Activated naive CD8-positive, alpha-beta T cell treated with anti-CD3 and anti-CD28 coated beads, Interleukin-2, amount 10 ng/mL, durations not matched to agents 7 days and 5 days (primary cell): ENCODE results near the gene MCM5. TPM values are rescaled to one million over a fixed set of nuclear protein-coding genes. Genes with fewer than 3 reads are reported as not detected.

ENCODE experiments used
- ATAC-seq: fragments of 150-1000 bp; cut with Tn5 transposase; one replicate; pipeline ENCODE4 v1.10.0; 2021; ENCODE audit warnings: low read depth, moderate library complexity
- POLR2A ChIA-PET: fragments of 350-600 bp; sonication (Branson Sonifier 250); formaldehyde crosslinking; loops from one replicate; lab custom pipeline; 2021; ENCODE audit warnings: antibody characterized with exemption; lab: Charles Lee
- DNase-seq: peaks from one replicate; pipeline ENCODE4 v3.0.0; 2021
- H3K27ac Mint-ChIP-seq: one replicate; pipeline ENCODE4 v1.8.0; 2022; ENCODE audit warnings: mild to moderate bottlenecking, mixed read lengths
- H3K27me3 Mint-ChIP-seq: one replicate; pipeline ENCODE4 v1.8.0; 2022; ENCODE audit warnings: mild to moderate bottlenecking, moderate library complexity, mixed read lengths
- H3K36me3 Mint-ChIP-seq: one replicate; pipeline ENCODE4 v1.8.0; 2021; ENCODE audit warnings: mild to moderate bottlenecking, mixed read lengths
- H3K4me1 Mint-ChIP-seq: one replicate; pipeline ENCODE4 v1.8.0; 2021; ENCODE audit warnings: mixed read lengths
- H3K4me3 Mint-ChIP-seq: one replicate; pipeline ENCODE4 v1.8.0; 2022; ENCODE audit warnings: mild to moderate bottlenecking, moderate library complexity, mixed read lengths
- H3K9me3 Mint-ChIP-seq: one replicate; pipeline ENCODE4 v1.8.0; 2021; ENCODE audit warnings: mixed read lengths
- total RNA-seq, 2 experiments: library from RNA; stranded (reverse); gene quantifications; one replicate each; pipeline ENCODE4 v1.2.3, GENCODE V29; 2021

MCM5 gene
- total RNA-seq, 2 experiments from 2014 or later, result 194 to 221 TPM

DNA sequence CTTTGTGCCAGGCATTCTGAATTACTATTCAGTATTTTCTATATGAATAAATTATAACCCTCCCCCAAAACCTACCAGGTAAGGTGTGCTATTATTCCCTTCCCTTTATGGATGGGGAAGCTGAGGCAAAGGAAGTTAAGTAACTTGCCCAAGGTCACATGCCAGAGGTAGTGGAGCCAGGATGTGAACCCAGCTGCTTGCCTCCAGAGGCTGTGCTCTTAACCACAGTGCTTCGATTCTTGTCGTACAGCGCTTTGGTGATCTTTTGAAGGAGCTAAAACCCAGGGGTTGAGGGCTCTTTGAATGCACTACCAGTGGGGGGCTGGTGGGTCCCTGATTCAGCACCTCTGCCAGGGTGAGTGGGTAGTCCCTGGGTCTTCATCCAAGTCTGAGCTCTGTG lies 18.8 kb downstream of the MCM5 start:
- H3K36me3 Mint-ChIP-seq, result peaks cover 14% of the 10 kb centered on the region
- H3K27me3 Mint-ChIP-seq, result no peaks in the 10 kb centered on the region
- POLR2A ChIA-PET, result interaction anchor here (0.7 to 1.3 kb wide), 3 partner anchors 9 to 116 kb away, joined by 3 read pairs; no protein-coding TSS in a partner anchor
- DNase-seq (no peak), ATAC-seq (peak; percentile 48)
- H3K4me1 Mint-ChIP-seq, result peaks cover 18% of the 10 kb centered on the region
- no peak overlapping the region for H3K27ac Mint-ChIP-seq
- no peak overlapping the region for H3K4me3 Mint-ChIP-seq
- no peaks in the 10 kb centered on the region for H3K9me3 Mint-ChIP-seq

DNA sequence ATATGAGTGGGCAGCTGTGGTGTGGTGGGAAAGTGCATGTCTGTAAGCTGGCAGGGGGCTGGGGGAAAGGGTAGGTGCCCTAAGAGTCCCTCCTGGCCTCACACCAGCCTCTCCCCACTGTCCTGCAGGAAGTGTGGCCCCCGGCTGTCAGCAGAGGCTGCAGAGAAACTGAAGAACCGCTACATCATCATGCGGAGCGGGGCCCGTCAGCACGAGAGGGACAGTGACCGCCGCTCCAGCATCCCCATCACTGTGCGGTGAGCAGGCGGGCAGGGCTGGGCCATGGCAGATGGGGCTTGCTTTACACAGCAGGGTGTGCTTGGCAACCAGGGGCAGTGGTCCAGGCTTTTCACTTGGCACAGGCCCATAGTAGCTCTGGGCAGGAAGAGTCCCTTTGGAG lies 19.8 kb downstream of the MCM5 start:
- peaks cover 16% of the 10 kb centered on the region for H3K4me1 Mint-ChIP-seq
- H3K4me3 Mint-ChIP-seq, result no peak overlapping the region
- no peak for ATAC-seq
- peaks cover 18% of the 10 kb centered on the region for H3K36me3 Mint-ChIP-seq
- no peaks in the 10 kb centered on the region for H3K27me3 Mint-ChIP-seq
- POLR2A ChIA-PET, result interaction anchor here (0.5 to 1.4 kb wide), 4 partner anchors 7 to 27 kb away, joined by 3 to 5 read pairs (median 4); no protein-coding TSS in a partner anchor
- no peak overlapping the region for H3K27ac Mint-ChIP-seq
- no peak for DNase-seq
- H3K9me3 Mint-ChIP-seq, result no peaks in the 10 kb centered on the region

DNA sequence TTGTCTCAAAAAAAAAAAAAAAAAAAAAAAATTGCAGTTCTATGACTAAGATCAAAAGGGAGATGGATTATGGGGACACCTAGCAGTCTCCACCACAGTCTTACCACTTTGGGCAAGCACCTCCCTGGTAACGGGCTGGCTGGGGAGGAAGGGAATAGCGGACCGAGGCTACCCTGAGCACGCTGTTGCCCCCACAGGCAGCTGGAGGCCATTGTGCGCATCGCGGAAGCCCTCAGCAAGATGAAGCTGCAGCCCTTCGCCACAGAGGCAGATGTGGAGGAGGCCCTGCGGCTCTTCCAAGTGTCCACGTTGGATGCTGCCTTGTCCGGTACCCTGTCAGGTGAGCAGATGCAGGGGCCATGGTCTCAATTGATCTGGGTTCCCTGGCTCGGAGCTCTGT lies 21.2 kb downstream of the MCM5 start:
- no peaks in the 10 kb centered on the region for H3K9me3 Mint-ChIP-seq
- DNase-seq, result no peak
- POLR2A ChIA-PET, result no interaction called here
- no peak for ATAC-seq
- no peak overlapping the region for H3K4me3 Mint-ChIP-seq
- H3K27ac Mint-ChIP-seq, result no peak overlapping the region
- peaks cover 10% of the 10 kb centered on the region for H3K4me1 Mint-ChIP-seq
- H3K27me3 Mint-ChIP-seq, result no peaks in the 10 kb centered on the region
- H3K36me3 Mint-ChIP-seq, result peaks cover 15% of the 10 kb centered on the region

DNA sequence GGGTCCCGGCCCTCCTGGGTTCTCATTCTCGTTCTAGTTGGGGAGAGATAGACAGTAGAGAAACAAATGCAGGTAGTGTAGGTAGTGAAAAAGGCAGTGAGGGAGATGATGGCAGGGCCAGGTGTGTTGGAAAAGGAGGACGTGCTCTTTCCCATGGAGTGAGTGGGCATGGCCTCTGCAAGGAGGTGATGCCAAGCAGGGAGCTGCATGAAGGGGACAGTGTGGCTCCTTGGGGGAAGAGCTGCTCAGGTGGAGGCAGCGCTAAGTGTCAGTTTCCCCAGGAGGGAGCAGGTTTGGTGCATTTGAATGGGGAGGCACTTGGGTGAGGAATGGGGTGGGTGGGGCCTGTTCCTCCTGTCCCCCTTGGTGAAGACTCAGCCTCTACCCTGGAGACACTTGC lies 22.2 kb downstream of the MCM5 start:
- no peaks in the 10 kb centered on the region for H3K9me3 Mint-ChIP-seq
- no peak overlapping the region for H3K4me3 Mint-ChIP-seq
- ATAC-seq (no peak), DNase-seq (no peak)
- POLR2A ChIA-PET, result no interaction called here
- peak overlapping the region; percentile 69 for H3K27ac Mint-ChIP-seq
- no peaks in the 10 kb centered on the region for H3K27me3 Mint-ChIP-seq
- peaks cover 6% of the 10 kb centered on the region for H3K4me1 Mint-ChIP-seq
- peaks cover 11% of the 10 kb centered on the region for H3K36me3 Mint-ChIP-seq

DNA sequence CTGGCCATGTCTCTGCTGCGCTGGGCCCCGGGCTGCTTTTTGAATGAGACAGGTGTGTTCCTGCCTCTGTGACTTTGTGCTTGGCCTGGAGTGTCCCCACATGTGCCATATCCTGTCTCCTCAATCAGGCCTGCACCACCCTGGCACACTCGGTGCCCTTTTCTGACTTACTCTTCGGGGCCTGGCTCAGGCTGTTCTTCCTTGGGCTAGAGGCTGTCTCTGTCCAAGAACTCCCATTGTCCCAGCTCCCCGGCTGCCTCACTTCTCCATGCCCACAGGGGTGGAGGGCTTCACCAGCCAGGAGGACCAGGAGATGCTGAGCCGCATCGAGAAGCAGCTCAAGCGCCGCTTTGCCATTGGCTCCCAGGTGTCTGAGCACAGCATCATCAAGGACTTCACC lies 23.0 kb downstream of the MCM5 start:
- peaks cover 11% of the 10 kb centered on the region for H3K36me3 Mint-ChIP-seq
- H3K27me3 Mint-ChIP-seq, result no peaks in the 10 kb centered on the region
- H3K9me3 Mint-ChIP-seq, result no peaks in the 10 kb centered on the region
- DNase-seq, result no peak
- peaks cover 5% of the 10 kb centered on the region for H3K4me1 Mint-ChIP-seq
- no peak overlapping the region for H3K4me3 Mint-ChIP-seq
- no peak overlapping the region for H3K27ac Mint-ChIP-seq
- no peak for ATAC-seq
- POLR2A ChIA-PET, result no interaction called here

DNA sequence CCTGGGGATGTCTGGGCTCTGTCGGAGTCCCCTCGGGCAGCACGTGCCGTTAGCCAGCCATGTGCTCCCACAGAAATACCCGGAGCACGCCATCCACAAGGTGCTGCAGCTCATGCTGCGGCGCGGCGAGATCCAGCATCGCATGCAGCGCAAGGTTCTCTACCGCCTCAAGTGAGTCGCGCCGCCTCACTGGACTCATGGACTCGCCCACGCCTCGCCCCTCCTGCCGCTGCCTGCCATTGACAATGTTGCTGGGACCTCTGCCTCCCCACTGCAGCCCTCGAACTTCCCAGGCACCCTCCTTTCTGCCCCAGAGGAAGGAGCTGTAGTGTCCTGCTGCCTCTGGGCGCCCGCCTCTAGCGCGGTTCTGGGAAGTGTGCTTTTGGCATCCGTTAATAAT lies 24.1 kb downstream of the MCM5 start:
- POLR2A ChIA-PET, result no interaction called here
- no peak overlapping the region for H3K27ac Mint-ChIP-seq
- no peak overlapping the region for H3K4me3 Mint-ChIP-seq
- H3K4me1 Mint-ChIP-seq, result peaks cover 1% of the 10 kb centered on the region
- H3K9me3 Mint-ChIP-seq, result no peaks in the 10 kb centered on the region
- no peaks in the 10 kb centered on the region for H3K27me3 Mint-ChIP-seq
- no peak for ATAC-seq
- DNase-seq, result no peak
- peaks cover 11% of the 10 kb centered on the region for H3K36me3 Mint-ChIP-seq

DNA sequence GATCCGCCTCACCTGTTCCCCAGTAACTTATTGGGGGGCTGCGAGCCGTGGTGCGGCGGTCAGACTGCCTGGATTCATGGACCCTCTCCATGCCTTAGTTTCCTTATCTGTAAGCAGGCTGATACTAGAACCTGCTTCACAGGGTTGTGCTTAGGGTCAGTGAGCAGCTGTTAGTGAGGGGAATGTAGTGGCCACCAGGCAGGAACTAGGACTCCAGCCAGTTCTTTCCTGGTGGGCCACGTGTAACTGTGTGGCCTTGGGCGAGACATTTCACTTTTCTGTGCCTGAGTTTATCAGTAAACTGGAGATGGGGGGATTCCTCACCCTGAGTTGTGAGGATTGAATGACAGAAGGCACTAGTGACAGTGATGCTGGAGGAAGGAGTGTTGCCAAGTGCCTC lies 24.8 kb downstream of the MCM5 start:
- H3K4me1 Mint-ChIP-seq, result peaks cover 1% of the 10 kb centered on the region
- ATAC-seq, result no peak
- POLR2A ChIA-PET, result no interaction called here

DNA sequence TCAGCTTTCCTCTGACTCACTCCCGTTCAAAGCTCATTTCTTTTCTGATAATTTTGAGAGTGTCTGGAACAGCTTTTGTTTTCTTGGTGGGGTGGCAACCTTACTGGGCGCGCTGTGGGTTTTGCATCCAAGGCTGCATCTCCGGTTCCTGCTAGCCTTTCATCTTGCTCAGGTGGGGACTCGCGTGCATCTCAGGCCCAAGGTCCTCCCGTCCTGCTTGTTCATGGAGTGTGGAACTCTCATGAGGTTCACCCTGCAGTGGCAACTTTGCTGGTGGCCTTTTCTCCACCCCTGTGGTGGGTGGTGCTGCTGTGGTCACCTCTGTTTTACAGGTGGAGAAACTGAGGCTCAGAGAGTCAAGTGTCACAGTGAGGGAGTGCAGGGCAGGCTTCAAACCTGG lies 25.6 kb downstream of the MCM5 start:
- ATAC-seq (no peak), DNase-seq (no peak)
- peaks cover 1% of the 10 kb centered on the region for H3K4me1 Mint-ChIP-seq
- H3K9me3 Mint-ChIP-seq, result no peaks in the 10 kb centered on the region
- H3K36me3 Mint-ChIP-seq, result peaks cover 16% of the 10 kb centered on the region
- POLR2A ChIA-PET, result no interaction called here
- no peak overlapping the region for H3K27ac Mint-ChIP-seq
- H3K27me3 Mint-ChIP-seq, result no peaks in the 10 kb centered on the region
- no peak overlapping the region for H3K4me3 Mint-ChIP-seq

More for the DNA sequence above, 24.8 kb downstream of the MCM5 start:
- H3K27me3 Mint-ChIP-seq, result no peaks in the 10 kb centered on the region
- peaks cover 12% of the 10 kb centered on the region for H3K36me3 Mint-ChIP-seq
- no peak overlapping the region for H3K4me3 Mint-ChIP-seq
- no peaks in the 10 kb centered on the region for H3K9me3 Mint-ChIP-seq
- H3K27ac Mint-ChIP-seq, result no peak overlapping the region
- no peak for DNase-seq

DNA sequence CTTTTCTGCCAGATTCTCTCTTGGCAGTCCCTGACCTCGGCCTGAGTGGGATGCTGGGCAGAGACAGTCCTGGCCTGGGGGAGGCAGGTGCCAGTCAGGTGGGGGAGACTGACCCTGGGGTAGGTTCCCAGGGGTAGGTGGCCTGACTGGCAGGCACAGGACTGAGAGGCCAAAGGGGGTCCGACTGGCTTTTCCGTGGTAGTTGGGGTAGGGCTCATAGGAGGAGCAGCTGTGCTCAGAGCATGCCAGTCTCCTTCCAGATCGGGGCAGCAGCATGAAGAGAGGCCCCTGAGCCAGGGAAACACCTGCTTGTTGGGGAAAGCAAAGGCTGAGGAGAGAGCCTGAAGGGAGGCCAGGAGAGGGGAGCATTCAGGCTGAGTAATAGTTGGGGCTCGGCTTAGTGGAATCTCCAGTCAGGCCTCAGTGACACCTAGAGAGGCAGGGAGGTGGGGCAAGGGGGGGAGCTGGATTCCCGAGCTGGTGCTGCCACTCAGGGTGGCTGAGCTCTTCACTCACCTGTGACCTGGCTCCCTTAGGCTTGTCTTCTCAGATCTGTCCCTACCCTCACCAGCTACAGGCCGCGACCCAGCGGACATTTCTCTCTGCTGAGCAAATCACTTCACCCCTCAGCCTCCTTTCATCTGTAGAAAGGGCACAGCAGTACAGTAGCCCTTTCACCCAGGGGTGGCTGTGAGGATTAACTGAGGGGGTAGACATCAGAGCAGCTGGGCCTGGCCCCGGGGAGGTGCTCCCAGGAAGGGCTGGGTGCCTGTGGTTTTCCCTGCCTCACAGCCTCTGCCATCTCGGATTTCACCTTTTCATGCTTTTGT lies 26.2 kb downstream of the MCM5 start:
- H3K36me3 Mint-ChIP-seq, result peaks cover 16% of the 10 kb centered on the region
- H3K4me1 Mint-ChIP-seq, result peaks cover 1% of the 10 kb centered on the region

DNA sequence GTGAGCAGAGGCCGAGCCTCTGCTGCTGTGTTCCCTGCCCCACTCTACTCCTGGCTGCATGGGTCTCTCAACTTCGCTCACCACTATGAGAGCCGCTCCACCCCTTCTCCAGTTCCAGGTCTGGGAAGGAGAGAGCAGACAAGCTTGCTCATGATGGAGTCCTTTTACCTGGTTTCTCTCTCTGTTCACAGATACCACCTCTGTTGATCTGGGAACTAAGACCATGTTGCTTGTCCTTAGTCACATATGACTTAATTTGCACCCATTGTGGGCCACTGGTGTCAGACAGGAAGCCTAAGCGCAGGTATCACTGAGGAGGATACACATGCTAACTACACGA lies 26.8 kb downstream of the MCM5 start:
- peaks cover 22% of the 10 kb centered on the region for H3K36me3 Mint-ChIP-seq
- H3K9me3 Mint-ChIP-seq, result no peaks in the 10 kb centered on the region
- POLR2A ChIA-PET, result interaction anchor here (0.9 to 1.1 kb wide), 2 partner anchors 8 to 17 kb away, joined by 3 read pairs; no protein-coding TSS in a partner anchor

More for the DNA sequence above, 26.2 kb downstream of the MCM5 start:
- no peak overlapping the region for H3K4me3 Mint-ChIP-seq
- ATAC-seq, result no peak
- POLR2A ChIA-PET, result no interaction called here
- no peaks in the 10 kb centered on the region for H3K27me3 Mint-ChIP-seq
- no peak for DNase-seq
- H3K27ac Mint-ChIP-seq, result peak overlapping the region; percentile 35
- no peaks in the 10 kb centered on the region for H3K9me3 Mint-ChIP-seq

DNA sequence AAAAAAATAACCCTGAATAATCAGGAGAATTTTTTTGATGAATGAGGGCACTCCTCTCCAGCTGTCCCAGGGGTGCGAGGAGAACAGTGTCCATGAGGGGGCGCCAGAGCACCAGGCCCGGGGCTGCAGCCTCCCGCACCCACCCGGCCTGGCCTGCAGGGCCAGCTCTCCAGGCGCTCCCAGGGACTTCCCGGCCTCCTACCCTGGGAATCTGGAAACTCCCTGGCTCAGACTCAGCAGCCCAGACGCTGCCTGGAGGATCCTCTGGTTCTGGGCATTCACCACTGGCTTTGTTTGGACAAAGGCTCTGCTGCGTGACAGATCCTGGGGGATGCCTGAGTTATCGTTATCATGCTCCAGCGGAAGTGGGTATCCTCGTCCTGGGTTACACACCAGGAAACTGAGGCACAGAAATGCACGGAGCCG lies 31.0 kb downstream of the MCM5 start:
- POLR2A ChIA-PET, result no interaction called here
- H3K4me3 Mint-ChIP-seq, result no peak overlapping the region
- peaks cover 43% of the 10 kb centered on the region for H3K36me3 Mint-ChIP-seq

More for the DNA sequence above, 26.8 kb downstream of the MCM5 start:
- Mint-ChIP-seq H3K4me1 (no peaks in the 10 kb centered on the region), H3K27ac (peak overlapping the region; percentile 35), H3K4me3 (no peak overlapping the region), H3K27me3 (no peaks in the 10 kb centered on the region)
- ATAC-seq, result no peak
- no peak for DNase-seq

DNA sequence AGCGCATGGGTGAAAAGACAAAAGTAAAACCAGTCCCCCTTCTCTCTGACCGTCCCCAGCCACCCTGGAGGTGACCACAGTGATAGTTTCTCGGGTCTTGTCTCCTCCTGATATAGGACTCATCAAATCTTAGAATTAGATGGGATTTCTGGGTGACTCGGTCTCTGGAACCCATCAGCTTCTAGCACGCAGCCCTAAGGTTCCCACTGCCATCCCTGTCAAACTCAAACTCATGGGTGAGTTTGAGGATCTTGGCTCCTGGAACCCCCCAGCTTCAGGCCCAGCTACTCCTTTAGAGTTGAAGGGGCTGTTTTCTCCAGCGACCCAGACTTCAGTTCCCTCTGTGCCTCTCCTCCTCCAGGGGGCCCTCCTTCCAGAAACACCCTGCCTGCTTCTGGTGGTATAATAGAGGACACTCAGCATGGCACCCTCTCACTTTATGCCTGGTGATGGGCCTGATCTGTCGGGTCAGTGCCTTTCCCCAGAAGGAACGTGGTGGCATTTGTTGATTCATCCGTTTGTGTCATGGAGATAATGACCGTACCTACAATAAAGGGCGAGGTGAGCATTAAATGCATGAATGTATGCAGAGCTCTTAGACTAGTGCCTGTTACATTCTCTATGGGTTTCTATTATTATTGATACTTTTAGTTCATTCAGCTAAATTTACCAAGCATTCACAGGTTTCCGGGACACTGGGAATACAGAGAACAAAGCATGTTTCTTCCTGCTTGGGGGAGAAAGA lies 31.7 kb downstream of the MCM5 start:
- ATAC-seq (no peak), DNase-seq (no peak)
- Mint-ChIP-seq H3K4me1 (no peaks in the 10 kb centered on the region), H3K4me3 (no peak overlapping the region), H3K36me3 (peaks cover 48% of the 10 kb centered on the region), H3K9me3 (peaks cover 3% of the 10 kb centered on the region), H3K27me3 (no peaks in the 10 kb centered on the region), H3K27ac (no peak overlapping the region)
- POLR2A ChIA-PET, result no interaction called here

More for the DNA sequence above, 31.0 kb downstream of the MCM5 start:
- Mint-ChIP-seq H3K4me1 (no peaks in the 10 kb centered on the region), H3K27me3 (no peaks in the 10 kb centered on the region), H3K27ac (no peak overlapping the region), H3K9me3 (peaks cover 3% of the 10 kb centered on the region)
- DNase-seq (peak; percentile 72), ATAC-seq (peak; percentile 59)

DNA sequence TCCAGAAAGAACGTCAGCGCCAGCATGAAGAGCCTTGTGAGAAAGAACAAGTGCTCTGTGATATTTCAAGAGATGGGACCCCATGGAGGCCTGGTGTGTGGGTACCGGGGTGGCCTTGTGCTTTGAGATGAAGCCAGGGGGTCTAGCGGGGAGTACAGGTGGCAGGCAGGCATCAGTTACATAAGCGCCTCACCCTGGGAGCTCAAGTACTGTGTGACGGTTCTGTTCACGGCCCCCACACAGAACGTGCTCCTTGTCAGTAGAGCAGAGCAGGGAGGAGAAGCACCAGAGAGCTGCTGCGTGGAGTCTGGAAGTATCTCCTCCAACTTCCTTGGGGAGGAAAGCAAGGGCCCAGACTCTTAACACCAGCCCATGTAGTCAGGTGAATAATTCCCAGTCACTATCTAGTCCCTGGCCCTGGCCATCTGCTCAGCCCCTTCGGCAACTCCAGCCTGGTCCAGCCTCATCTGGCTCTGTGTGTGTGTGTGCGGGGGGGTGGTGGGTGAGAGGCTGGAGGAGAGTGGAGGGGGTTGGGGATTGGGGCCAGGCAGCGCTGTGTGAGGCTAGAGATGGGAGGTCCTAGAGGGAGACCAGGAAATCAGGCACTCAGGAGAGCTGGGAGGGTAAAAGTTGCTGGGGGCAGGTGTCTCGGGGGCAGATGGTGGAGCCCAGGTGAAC lies 32.4 kb downstream of the MCM5 start:
- Mint-ChIP-seq H3K4me3 (no peak overlapping the region), H3K27me3 (no peaks in the 10 kb centered on the region), H3K36me3 (peaks cover 49% of the 10 kb centered on the region), H3K9me3 (peaks cover 3% of the 10 kb centered on the region), H3K4me1 (no peaks in the 10 kb centered on the region), H3K27ac (no peak overlapping the region)
- no peak for DNase-seq
- no peak for ATAC-seq
- POLR2A ChIA-PET, result no interaction called here
